Suppressor macrophage treated with lipopolysaccharide for 4 hours (primary cell): ENCODE measurements around the gene SPOCK2.

Experiments used
- DNase-seq: peaks from one replicate; pipeline ENCODE4 v3.0.0-alpha.2; 2020

SPOCK2 gene

GRCh38 chr10:72086466-72087391, 1.6 kb downstream of the SPOCK2 start:
- no peak for DNase-seq

GRCh38 chr10:72085864-72086465, 2.4 kb downstream of the SPOCK2 start:
- no peak for DNase-seq

- no peak for DNase-seq
Observed at GRCh38 chr10:72085166-72085565, 3.2 kb downstream of the SPOCK2 start.

- DNase-seq = no peak
Observed at GRCh38 chr10:72083790-72084459, 4.4 kb downstream of the SPOCK2 start.

- no peak for DNase-seq
Observed at GRCh38 chr10:72082856-72083789, 5.2 kb downstream of the SPOCK2 start.

- no peak for DNase-seq
Observed at GRCh38 chr10:72081772-72082590, 6.4 kb downstream of the SPOCK2 start.

GRCh38 chr10:72081210-72081609, 7.1 kb downstream of the SPOCK2 start:
- no peak for DNase-seq

- DNase-seq = no peak
Observed at GRCh38 chr10:72080042-72080975, 8.0 kb downstream of the SPOCK2 start.

GRCh38 chr10:72079356-72079755, 9.0 kb downstream of the SPOCK2 start:
- DNase-seq = no peak

- no peak for DNase-seq
Observed at GRCh38 chr10:72077275-72077990, 10.9 kb downstream of the SPOCK2 start.

- no peak for DNase-seq
Observed at GRCh38 chr10:72076756-72077155, 11.6 kb downstream of the SPOCK2 start.

- no peak for DNase-seq
Observed at GRCh38 chr10:72075376-72076115, 12.8 kb downstream of the SPOCK2 start.

- DNase-seq = no peak
Observed at GRCh38 chr10:72074574-72075375, 13.6 kb downstream of the SPOCK2 start.

GRCh38 chr10:72073708-72074573, 14.4 kb downstream of the SPOCK2 start:
- no peak for DNase-seq

GRCh38 chr10:72072639-72073038, 15.7 kb downstream of the SPOCK2 start:
- DNase-seq = no peak

GRCh38 chr10:72072046-72072445, 16.3 kb downstream of the SPOCK2 start:
- no peak for DNase-seq
